ENCODE data around the gene VIPR2.

DNA sequence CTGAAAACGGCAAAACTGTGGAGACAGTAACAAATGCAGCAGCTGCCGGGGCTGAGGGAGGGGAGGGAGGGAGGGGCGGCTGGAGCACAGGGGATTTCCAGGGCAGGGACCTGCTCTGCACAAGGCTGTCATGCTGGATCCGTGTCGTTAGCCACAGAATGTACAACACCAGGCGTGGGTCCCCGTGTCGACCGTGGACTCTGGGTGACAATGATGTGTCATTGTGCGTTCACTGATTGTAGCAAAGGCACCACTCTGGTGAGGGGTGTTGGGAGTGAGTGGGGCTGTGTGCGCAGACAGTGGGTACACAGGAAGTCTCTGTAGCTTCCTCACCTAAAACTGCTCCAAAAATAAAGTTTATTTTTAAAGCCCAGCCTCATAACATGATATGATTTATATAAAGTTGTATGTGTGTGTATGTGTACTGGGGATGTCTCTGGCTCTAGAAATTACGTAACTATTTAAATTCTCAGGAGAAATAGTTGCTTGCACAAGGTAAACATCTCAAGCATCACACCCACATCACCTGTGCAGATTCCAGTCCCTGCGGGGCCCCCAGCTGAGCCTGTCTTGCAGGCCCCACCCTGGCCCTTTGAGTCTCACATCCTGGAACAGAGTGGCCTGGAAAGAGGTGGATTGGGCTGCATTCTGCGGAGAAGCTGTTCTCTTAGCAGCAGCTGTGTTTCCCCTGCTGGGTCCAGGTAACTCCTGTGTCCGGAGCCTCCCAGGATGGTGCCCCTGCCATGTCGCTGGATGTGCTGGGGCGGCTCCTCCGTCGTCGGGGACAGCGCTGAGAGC, 152.6 kb downstream of the VIPR2 start:
- no peak for TF ChIP-seq EZH2 (optimal IDR thresholded peaks at IDR 0.05; ENCODE audit: low read depth, low read length)
- TF ChIP-seq, protein P1, sequence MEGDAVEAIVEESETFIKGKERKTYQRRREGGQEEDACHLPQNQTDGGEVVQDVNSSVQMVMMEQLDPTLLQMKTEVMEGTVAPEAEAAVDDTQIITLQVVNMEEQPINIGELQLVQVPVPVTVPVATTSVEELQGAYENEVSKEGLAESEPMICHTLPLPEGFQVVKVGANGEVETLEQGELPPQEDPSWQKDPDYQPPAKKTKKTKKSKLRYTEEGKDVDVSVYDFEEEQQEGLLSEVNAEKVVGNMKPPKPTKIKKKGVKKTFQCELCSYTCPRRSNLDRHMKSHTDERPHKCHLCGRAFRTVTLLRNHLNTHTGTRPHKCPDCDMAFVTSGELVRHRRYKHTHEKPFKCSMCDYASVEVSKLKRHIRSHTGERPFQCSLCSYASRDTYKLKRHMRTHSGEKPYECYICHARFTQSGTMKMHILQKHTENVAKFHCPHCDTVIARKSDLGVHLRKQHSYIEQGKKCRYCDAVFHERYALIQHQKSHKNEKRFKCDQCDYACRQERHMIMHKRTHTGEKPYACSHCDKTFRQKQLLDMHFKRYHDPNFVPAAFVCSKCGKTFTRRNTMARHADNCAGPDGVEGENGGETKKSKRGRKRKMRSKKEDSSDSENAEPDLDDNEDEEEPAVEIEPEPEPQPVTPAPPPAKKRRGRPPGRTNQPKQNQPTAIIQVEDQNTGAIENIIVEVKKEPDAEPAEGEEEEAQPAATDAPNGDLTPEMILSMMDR (IDR thresholded peaks at IDR 0.05; ENCODE audit: low read length), result no peak
- TF ChIP-seq EZH2phosphoT487 (IDR thresholded peaks at IDR 0.05; ENCODE audit: low read length), result no peak

Data from MM.1S (cell line).